C4-2B (cell line): ENCODE data around the gene DNMT1.

ENCODE experiments used
- CTCF ChIP-seq: fragments of 450-650 bp; conservative IDR thresholded peaks from 2 replicates; pipeline ENCODE4 v1.5.1; 2017; ENCODE audit warnings: mild to moderate bottlenecking
- ZFX ChIP-seq: fragments of 450-650 bp; IDR thresholded peaks from 2 replicates; pipeline ENCODE4 v1.6.1; 2017

DNA sequence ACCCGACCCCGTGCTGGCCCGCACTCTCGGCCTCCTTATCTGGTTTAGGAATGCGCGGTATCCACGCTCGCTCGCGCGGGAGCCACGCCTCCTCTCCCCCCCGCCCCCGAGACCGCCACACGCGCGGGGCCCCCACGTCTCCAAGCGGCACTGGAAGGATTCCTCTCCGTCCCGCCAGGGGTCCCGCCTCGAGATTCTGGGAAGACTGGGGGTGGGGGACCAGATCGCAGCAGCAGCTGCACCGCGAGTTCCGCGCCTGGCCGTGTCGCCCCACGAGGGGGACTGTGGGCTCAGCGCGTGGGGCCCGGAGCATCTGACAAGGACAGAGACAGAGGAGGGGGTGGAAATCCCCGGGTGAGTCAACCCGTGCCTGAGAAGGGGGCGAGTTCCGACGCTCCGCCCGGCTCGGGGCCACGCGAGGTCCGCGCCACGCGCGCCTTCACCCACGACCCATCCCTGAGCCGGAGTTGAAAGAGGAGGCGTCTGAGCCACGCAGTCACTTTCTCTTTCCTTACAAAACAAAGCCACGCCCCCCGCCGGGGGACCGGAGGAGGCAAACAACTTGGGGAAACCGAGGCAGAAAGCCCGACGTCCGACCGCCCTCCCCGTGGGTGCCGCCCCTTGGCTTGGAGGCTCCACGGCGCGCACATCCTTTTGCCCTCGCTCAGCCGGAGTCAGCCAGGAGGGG lies 35.6 kb upstream of the DNMT1 start:
- TF ChIP-seq CTCF, result no peak
- TF ChIP-seq ZFX, result no peak
